Astrocyte (in vitro differentiated cells and primary cell): ENCODE measurements around the gene RANBP10. TPM values are rescaled to one million over a fixed set of nuclear protein-coding genes. Genes with fewer than 3 reads are reported as not detected.

Experiments used
- DNase-seq: peaks from one replicate; pipeline ENCODE4 v3.0.0-alpha.2; 2010; ENCODE audit warnings: low read depth
- FAIRE-seq: peaks from 2 replicates; lab custom pipeline; 2011; peaks lifted over from hg19 to GRCh38; lab: Jason Lieb, UNC
- H2AFZ ChIP-seq: 2 replicates; pipeline ENCODE4 v1.6.0; 2012; ENCODE audit warnings: low read depth, low read length, inconsistent platforms
- H3K27ac ChIP-seq: 2 replicates; pipeline ENCODE4 v1.5.1; 2011; ENCODE audit warnings: low read depth, low read length, inconsistent platforms
- H3K27me3 ChIP-seq: 2 replicates; pipeline ENCODE4 v1.6.0; 2011; ENCODE audit warnings: low read length, inconsistent platforms; ENCODE audit not compliant: insufficient read depth
- H3K36me3 ChIP-seq: 2 replicates; pipeline ENCODE4 v1.5.1; 2011; ENCODE audit warnings: low read length, inconsistent platforms; ENCODE audit not compliant: insufficient read depth
- H3K4me1 ChIP-seq: 2 replicates; pipeline ENCODE4 v1.5.1; 2011; ENCODE audit warnings: low read length, inconsistent platforms; ENCODE audit not compliant: insufficient read depth
- H3K4me2 ChIP-seq: 2 replicates; pipeline ENCODE4 v1.6.0; 2012; ENCODE audit warnings: low read length, inconsistent platforms
- H3K4me3 ChIP-seq: 2 replicates; pipeline ENCODE4 v1.5.1; 2011; ENCODE audit warnings: low read depth, mild to moderate bottlenecking, low read length, inconsistent platforms; ENCODE audit not compliant: insufficient read depth
- H3K79me2 ChIP-seq: 2 replicates; pipeline ENCODE4 v1.6.0; 2012; ENCODE audit warnings: mild to moderate bottlenecking, low read length, inconsistent platforms; ENCODE audit not compliant: insufficient read depth
- H3K9ac ChIP-seq: 2 replicates; pipeline ENCODE4 v1.6.0; 2012; ENCODE audit warnings: mild to moderate bottlenecking, low read length, inconsistent platforms
- H3K9me3 ChIP-seq: 2 replicates; pipeline ENCODE4 v1.5.1; 2012; ENCODE audit warnings: low read depth, mild to moderate bottlenecking, low read length, inconsistent platforms; ENCODE audit not compliant: insufficient read depth
- H4K20me1 ChIP-seq: 2 replicates; pipeline ENCODE4 v1.6.0; 2012; ENCODE audit warnings: low read length, inconsistent platforms; ENCODE audit not compliant: insufficient read depth
- H3K27ac Mint-ChIP-seq: one replicate; pipeline ENCODE4 v1.8.0; 2021; ENCODE audit warnings: mild to moderate bottlenecking, mixed read lengths; ENCODE audit not compliant: unreplicated experiment
- H3K27me3 Mint-ChIP-seq: one replicate; pipeline ENCODE4 v1.8.0; 2021; ENCODE audit warnings: low read depth, mixed read lengths; ENCODE audit not compliant: unreplicated experiment
- H3K36me3 Mint-ChIP-seq: one replicate; pipeline ENCODE4 v1.8.0; 2021; ENCODE audit warnings: low read depth, mixed read lengths; ENCODE audit not compliant: unreplicated experiment
- H3K4me1 Mint-ChIP-seq: one replicate; pipeline ENCODE4 v1.8.0; 2021; ENCODE audit warnings: low read depth, mixed read lengths; ENCODE audit not compliant: unreplicated experiment
- H3K4me3 Mint-ChIP-seq: one replicate; pipeline ENCODE4 v1.8.0; 2021; ENCODE audit warnings: mild to moderate bottlenecking, moderate library complexity, mixed read lengths; ENCODE audit not compliant: unreplicated experiment
- H3K9me3 Mint-ChIP-seq: one replicate; pipeline ENCODE4 v1.8.0; 2021; ENCODE audit warnings: mild to moderate bottlenecking, mixed read lengths; ENCODE audit not compliant: unreplicated experiment
- EZH2 ChIP-seq: IDR thresholded peaks from 2 replicates; pipeline ENCODE4 v1.6.1; 2012; ENCODE audit warnings: mild to moderate bottlenecking, low read length, inconsistent platforms; ENCODE audit not compliant: insufficient read depth
- total RNA-seq: library from RNA; stranded (reverse); gene quantifications from 2 replicates; pipeline ENCODE4 v1.2.1, GENCODE V29; 2021
- TF ChIP-seq, protein P1 (sequence below): IDR thresholded peaks from 2 replicates; pipeline ENCODE4 v1.5.1; 2011; ENCODE audit warnings: low read depth, mild to moderate bottlenecking, inconsistent platforms, low read length, moderate library complexity; ENCODE audit not compliant: insufficient read depth

RANBP10 gene
- total RNA-seq, 1 donor from 2014 or later: 14.2 TPM

DNA sequence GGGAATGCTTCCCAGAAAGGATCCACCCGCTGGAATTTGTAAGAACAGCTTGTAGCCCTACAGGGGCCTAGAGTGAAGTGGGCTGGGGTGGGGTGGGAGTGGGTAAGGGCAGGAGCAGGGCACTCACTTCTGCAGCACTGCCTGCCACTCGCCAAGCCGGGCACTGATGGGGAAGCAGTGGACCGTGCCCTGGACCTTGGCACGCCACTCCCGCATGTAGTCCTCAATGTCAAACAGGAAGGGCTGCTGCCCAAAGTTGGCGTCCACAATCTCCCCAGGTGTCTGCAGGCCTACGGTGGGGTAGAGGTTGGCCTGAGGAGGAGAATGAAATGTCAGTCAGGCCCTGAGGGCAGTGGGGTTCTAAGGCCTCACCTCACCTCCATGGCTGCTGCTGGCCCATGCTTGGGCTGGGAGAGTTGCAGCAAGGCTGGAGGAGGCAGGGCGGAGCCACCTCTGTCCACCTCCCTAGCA lies 71.6 kb downstream of the RANBP10 start:
- H3K27ac Mint-ChIP-seq: no peak overlapping the region
- Histone ChIP-seq H3K27ac (no peak overlapping the region), H3K27me3 (no peaks in the 10 kb centered on the region), H3K4me3 (no peak overlapping the region), H2AFZ (no peak overlapping the region), H3K9me3 (no peaks in the 10 kb centered on the region), H3K4me2 (no peak overlapping the region), H3K9ac (no peak overlapping the region), H4K20me1 (peaks cover 8% of the 10 kb centered on the region), H3K4me1 (no peaks in the 10 kb centered on the region), H3K79me2 (no peaks in the 10 kb centered on the region), H3K36me3 (peaks cover 2% of the 10 kb centered on the region)
- FAIRE-seq: no peak
- H3K4me3 Mint-ChIP-seq: no peak overlapping the region
- DNase-seq: no peak
- H3K27me3 Mint-ChIP-seq: no peaks in the 10 kb centered on the region
- H3K9me3 Mint-ChIP-seq: no peaks in the 10 kb centered on the region
- peaks cover 25% of the 10 kb centered on the region for H3K36me3 Mint-ChIP-seq
- no peak for TF ChIP-seq EZH2
- TF ChIP-seq, protein P1, sequence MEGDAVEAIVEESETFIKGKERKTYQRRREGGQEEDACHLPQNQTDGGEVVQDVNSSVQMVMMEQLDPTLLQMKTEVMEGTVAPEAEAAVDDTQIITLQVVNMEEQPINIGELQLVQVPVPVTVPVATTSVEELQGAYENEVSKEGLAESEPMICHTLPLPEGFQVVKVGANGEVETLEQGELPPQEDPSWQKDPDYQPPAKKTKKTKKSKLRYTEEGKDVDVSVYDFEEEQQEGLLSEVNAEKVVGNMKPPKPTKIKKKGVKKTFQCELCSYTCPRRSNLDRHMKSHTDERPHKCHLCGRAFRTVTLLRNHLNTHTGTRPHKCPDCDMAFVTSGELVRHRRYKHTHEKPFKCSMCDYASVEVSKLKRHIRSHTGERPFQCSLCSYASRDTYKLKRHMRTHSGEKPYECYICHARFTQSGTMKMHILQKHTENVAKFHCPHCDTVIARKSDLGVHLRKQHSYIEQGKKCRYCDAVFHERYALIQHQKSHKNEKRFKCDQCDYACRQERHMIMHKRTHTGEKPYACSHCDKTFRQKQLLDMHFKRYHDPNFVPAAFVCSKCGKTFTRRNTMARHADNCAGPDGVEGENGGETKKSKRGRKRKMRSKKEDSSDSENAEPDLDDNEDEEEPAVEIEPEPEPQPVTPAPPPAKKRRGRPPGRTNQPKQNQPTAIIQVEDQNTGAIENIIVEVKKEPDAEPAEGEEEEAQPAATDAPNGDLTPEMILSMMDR: no peak
- H3K4me1 Mint-ChIP-seq: no peaks in the 10 kb centered on the region

DNA sequence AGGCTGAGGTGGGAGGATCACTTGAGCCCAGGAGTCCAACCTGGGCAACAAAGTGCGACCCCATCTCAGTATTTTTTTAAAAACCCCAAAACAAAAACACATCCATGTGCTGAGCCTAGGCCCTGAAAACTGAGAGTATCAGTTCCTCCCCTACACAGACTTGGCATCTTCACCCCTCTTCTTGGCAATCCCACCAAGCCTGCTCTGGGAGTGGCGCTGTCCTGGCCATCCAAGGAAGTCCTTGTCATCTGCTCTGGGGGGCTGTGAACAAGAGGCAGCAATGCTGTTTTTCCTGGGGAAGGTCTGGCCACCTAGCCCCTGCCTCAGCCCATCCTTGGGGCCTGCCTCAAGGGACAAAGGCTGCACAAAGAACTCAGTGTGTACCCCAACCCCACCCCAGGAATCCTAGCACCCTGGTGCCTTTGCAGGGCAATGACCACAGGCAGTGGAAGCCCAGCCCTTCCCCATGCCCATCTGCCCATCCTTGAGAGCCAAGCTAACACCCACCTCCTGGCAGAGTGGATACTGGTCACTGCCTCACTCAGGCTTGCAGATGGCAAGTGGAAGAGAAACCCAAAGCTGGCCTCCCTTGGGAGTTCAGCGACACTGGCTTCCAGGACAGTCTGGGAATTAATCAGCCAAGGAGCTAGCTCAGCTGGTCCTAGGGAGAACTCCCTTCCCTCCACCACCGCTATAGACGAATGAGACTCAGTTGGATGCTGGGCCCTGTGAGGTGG lies 72.5 kb downstream of the RANBP10 start:
- peaks cover 7% of the 10 kb centered on the region for H3K36me3 ChIP-seq
- no peaks in the 10 kb centered on the region for H3K4me1 ChIP-seq
- Mint-ChIP-seq H3K36me3 (peaks cover 20% of the 10 kb centered on the region), H3K9me3 (peaks cover 3% of the 10 kb centered on the region), H3K4me1 (no peaks in the 10 kb centered on the region), H3K4me3 (no peak overlapping the region), H3K27me3 (no peaks in the 10 kb centered on the region), H3K27ac (no peak overlapping the region)
- no peak overlapping the region for H3K4me2 ChIP-seq
- H3K9me3 ChIP-seq: no peaks in the 10 kb centered on the region
- DNase-seq (no peak), FAIRE-seq (no peak)
- no peak for TF ChIP-seq EZH2
- TF ChIP-seq, protein P1: no peak
- no peak overlapping the region for H3K4me3 ChIP-seq
- no peak overlapping the region for H3K27ac ChIP-seq
- H2AFZ ChIP-seq: no peak overlapping the region
- no peaks in the 10 kb centered on the region for H3K79me2 ChIP-seq
- no peak overlapping the region for H3K9ac ChIP-seq
- H4K20me1 ChIP-seq: peaks cover 8% of the 10 kb centered on the region
- no peaks in the 10 kb centered on the region for H3K27me3 ChIP-seq

DNA sequence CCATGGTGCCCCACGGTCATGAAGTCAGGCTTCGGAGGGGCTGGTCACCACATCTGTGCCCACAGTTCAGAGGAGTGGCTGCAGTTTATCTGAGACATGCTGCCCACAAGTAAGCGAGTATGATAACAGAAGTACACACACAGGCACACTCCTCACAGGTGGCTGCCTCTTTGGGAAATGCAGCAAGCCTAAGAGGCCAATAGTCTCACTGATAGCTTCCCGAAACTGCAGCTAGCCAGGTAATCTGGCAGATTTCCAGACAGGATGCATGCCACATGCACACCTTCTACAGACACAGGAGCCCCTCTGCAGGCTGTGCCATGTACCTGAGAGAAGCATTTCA lies 74.6 kb downstream of the RANBP10 start:
- no peak overlapping the region for H3K4me3 Mint-ChIP-seq
- H3K27ac Mint-ChIP-seq: no peak overlapping the region
- peaks cover 17% of the 10 kb centered on the region for H3K36me3 Mint-ChIP-seq
- Histone ChIP-seq H3K4me2 (no peak overlapping the region), H4K20me1 (peaks cover 7% of the 10 kb centered on the region), H3K27me3 (no peaks in the 10 kb centered on the region), H3K36me3 (peaks cover 11% of the 10 kb centered on the region), H3K4me3 (no peak overlapping the region), H3K79me2 (no peaks in the 10 kb centered on the region), H3K9me3 (no peaks in the 10 kb centered on the region), H3K4me1 (no peaks in the 10 kb centered on the region), H2AFZ (no peak overlapping the region), H3K9ac (no peak overlapping the region), H3K27ac (no peak overlapping the region)
- FAIRE-seq (no peak), DNase-seq (no peak)
- H3K9me3 Mint-ChIP-seq: peaks cover 4% of the 10 kb centered on the region
- H3K27me3 Mint-ChIP-seq: no peaks in the 10 kb centered on the region
- H3K4me1 Mint-ChIP-seq: no peaks in the 10 kb centered on the region
- TF ChIP-seq EZH2: no peak
- TF ChIP-seq, protein P1: no peak
